HG03066 (cell line): ENCODE data around the gene MC3R.

Source experiments
- ATAC-seq: cut with Tn5 transposase; IDR thresholded peaks from one replicate; pipeline ENCODE4 v1.9.1; 2021; ENCODE audit warnings: low read depth; ENCODE audit not compliant: unreplicated experiment

Gene MC3R

GRCh38 chr20:56249244-56249955, 868 bp downstream of the MC3R start:
- ATAC-seq, result no peak

- ATAC-seq, result no peak
Observed at GRCh38 chr20:56249956-56250355, 1.4 kb downstream of the MC3R start.

GRCh38 chr20:56257604-56258003, 9.1 kb downstream of the MC3R start:
- no peak for ATAC-seq

- ATAC-seq, result no peak
Observed at GRCh38 chr20:56259948-56260347, 11.4 kb downstream of the MC3R start.

- ATAC-seq, result no peak
Observed at GRCh38 chr20:56268536-56268935, 20.0 kb downstream of the MC3R start.

- ATAC-seq, result no peak
Observed at GRCh38 chr20:56271974-56272373, 23.4 kb downstream of the MC3R start.

- no peak for ATAC-seq
Observed at GRCh38 chr20:56273491-56273890, 25.0 kb downstream of the MC3R start.

GRCh38 chr20:56274156-56274555, 25.6 kb downstream of the MC3R start:
- ATAC-seq, result no peak

GRCh38 chr20:56278196-56278595, 29.7 kb downstream of the MC3R start:
- no peak for ATAC-seq

GRCh38 chr20:56285496-56285895, 37.0 kb downstream of the MC3R start:
- no peak for ATAC-seq

- no peak for ATAC-seq
Observed at GRCh38 chr20:56289652-56290051, 41.1 kb downstream of the MC3R start.

- ATAC-seq, result no peak
Observed at GRCh38 chr20:56299362-56299761, 50.8 kb downstream of the MC3R start.
